Caco-2 (cell line): ENCODE results near the gene PPTC7. TPM values are rescaled to one million over a fixed set of nuclear protein-coding genes. Genes with fewer than 3 reads are reported as not detected.

Experiments used
- BruUV-seq: library from RNA; stranded (reverse); fragments of 400-500 nt; replicated peaks from 2 replicates; lab custom pipeline; 2021; lab: Mats Ljungman, UMichigan
- CTCF ChIA-PET: fragments of 300-600 bp; sonication (Branson Sonifier 250); formaldehyde crosslinking; loops from one replicate; lab custom pipeline; 2022; ENCODE audit warnings: antibody characterized with exemption; lab: Charles Lee
- POLR2A ChIA-PET: fragments of 300-600 bp; sonication (Branson Sonifier 250); formaldehyde crosslinking; loops from one replicate; lab custom pipeline; 2022; ENCODE audit warnings: antibody characterized with exemption; lab: Charles Lee
- DNase-seq, 2 experiments: peaks; one replicate each; pipeline versions ENCODE4 v3.0.0 to v3.0.0-alpha.2; 2020 to 2022
- H3K27me3 ChIP-seq: replicated peaks from 2 replicates; pipeline ENCODE4 v1.6.0; 2011; ENCODE audit warnings: low read length; ENCODE audit not compliant: control insufficient read depth, insufficient read depth
- H3K36me3 ChIP-seq: 2 replicates; pipeline ENCODE4 v1.5.1; 2011; ENCODE audit warnings: low read length; ENCODE audit not compliant: control insufficient read depth, insufficient read depth
- H3K4me1 ChIP-seq: fragments of 250-450 bp; sonication (Bioruptor Pico); 2 replicates; pipeline ENCODE4 v1.5.1; 2020; ENCODE audit warnings: mild to moderate bottlenecking
- H3K4me3 ChIP-seq: 2 replicates; pipeline ENCODE4 v1.5.1; 2011; ENCODE audit warnings: low read depth, mild to moderate bottlenecking, control low read depth, low read length
- H3K9me3 ChIP-seq: fragments of 250-450 bp; sonication (Bioruptor Pico); 2 replicates; pipeline ENCODE4 v1.5.1; 2020; ENCODE audit warnings: mild to moderate bottlenecking, moderate library complexity
- H3K27ac Mint-ChIP-seq: one replicate; pipeline ENCODE4 v1.8.0; 2022; ENCODE audit warnings: mixed read lengths; ENCODE audit not compliant: unreplicated experiment
- H3K27me3 Mint-ChIP-seq: one replicate; pipeline ENCODE4 v1.8.0; 2022; ENCODE audit warnings: mixed read lengths; ENCODE audit not compliant: insufficient read depth, unreplicated experiment
- H3K36me3 Mint-ChIP-seq: one replicate; pipeline ENCODE4 v1.8.0; 2022; ENCODE audit warnings: mild to moderate bottlenecking, mixed read lengths; ENCODE audit not compliant: insufficient read depth, unreplicated experiment
- H3K4me1 Mint-ChIP-seq: one replicate; pipeline ENCODE4 v1.8.0; 2022; ENCODE audit warnings: low read depth, mixed read lengths; ENCODE audit not compliant: unreplicated experiment
- H3K4me3 Mint-ChIP-seq: one replicate; pipeline ENCODE4 v1.8.0; 2022; ENCODE audit warnings: mild to moderate bottlenecking, moderate library complexity, mixed read lengths; ENCODE audit not compliant: unreplicated experiment
- H3K9me3 Mint-ChIP-seq: one replicate; pipeline ENCODE4 v1.8.0; 2022; ENCODE audit warnings: mixed read lengths; ENCODE audit not compliant: unreplicated experiment
- CTCF ChIP-seq, 2 experiments: fragments of 200-600 bp in 1 of 2; IDR thresholded peaks; 1 replicate in 1 of 2; 2 replicates in 1 of 2; pipeline versions ENCODE4 v1.5.1 to v1.8.0; 2011 to 2022; ENCODE audit warnings: antibody characterized with exemption in 1 of 2, control low read depth in 1 of 2, inconsistent platforms in 1 of 2, low read depth in 1 of 2, low read length in 1 of 2, mild to moderate bottlenecking in 1 of 2, moderate library complexity in 1 of 2; ENCODE audit not compliant: insufficient read depth in 1 of 2, severe bottlenecking in 1 of 2, unreplicated experiment in 1 of 2
- intact Hi-C: fragments of 100-400 bp; cut with micrococcal nuclease; formaldehyde crosslinking; loops from one replicate; pipeline ENCODE4 v1.10.0; 2022; ENCODE audit not compliant: unreplicated experiment
- total RNA-seq: library from RNA; stranded (reverse); gene quantifications from 2 replicates; pipeline ENCODE4 v1.2.3, GENCODE V29; 2022

The PPTC7 gene
- total RNA-seq, 1 experiment from 2014 or later, result 19.0 TPM

- H3K4me3 Mint-ChIP-seq, result no peak overlapping the region
- no peaks in the 10 kb centered on the region for H3K9me3 Mint-ChIP-seq
- no TSS peak for BruUV-seq
- no peak for DNase-seq
- no peak overlapping the region for H3K27ac Mint-ChIP-seq
- no peaks in the 10 kb centered on the region for H3K36me3 ChIP-seq
- no peaks in the 10 kb centered on the region for H3K4me1 ChIP-seq
- no peaks in the 10 kb centered on the region for H3K4me1 Mint-ChIP-seq
- no peaks in the 10 kb centered on the region for H3K27me3 Mint-ChIP-seq
- H3K4me3 ChIP-seq, result no peak overlapping the region
- intact Hi-C loops, result no loop called here
- no peak for TF ChIP-seq CTCF (IDR thresholded peaks at IDR 0.05; ENCODE audit: insufficient read depth in 1 of 2, low read depth in 1 of 2, low read length in 1 of 2, severe bottlenecking in 1 of 2, unreplicated experiment in 1 of 2)
- ChIA-PET POLR2A (no interaction called here), CTCF (no interaction called here)
- H3K36me3 Mint-ChIP-seq, result no peaks in the 10 kb centered on the region
- no peaks in the 10 kb centered on the region for H3K27me3 ChIP-seq
- no peaks in the 10 kb centered on the region for H3K9me3 ChIP-seq
Observed at GRCh38 chr12:110508071-110508586, 75.0 kb downstream of the PPTC7 start.

- intact Hi-C loops, result no loop called here
Observed at GRCh38 chr12:110505332-110505731, 77.8 kb downstream of the PPTC7 start.

GRCh38 chr12:110503432-110503831 lies 79.7 kb downstream of the PPTC7 start:
- ChIA-PET CTCF (interaction anchor here (0.6 to 1.3 kb wide), 3 partner anchors 54 to 98 kb away, joined by 3 to 12 read pairs (median 4); partner anchors contain the start of gene ARPC3), POLR2A (interaction anchor here (5.5 kb wide), 1 partner anchor 35 kb away, joined by 36 read pairs; the partner anchor contains the start of genes FAM216A and GPN3)
- H3K27me3 Mint-ChIP-seq, result no peaks in the 10 kb centered on the region
- peaks cover 21% of the 10 kb centered on the region for H3K4me1 ChIP-seq
- H3K36me3 Mint-ChIP-seq, result peaks cover 26% of the 10 kb centered on the region
- intact Hi-C loops, result loop anchor here (5.0 kb wide), 1 partner anchor 51 kb away; the partner anchor contains the start of gene ARPC3
- H3K27ac Mint-ChIP-seq, result peak overlapping the region; percentile 97
- H3K9me3 Mint-ChIP-seq, result no peaks in the 10 kb centered on the region
- H3K4me3 ChIP-seq, result no peak overlapping the region
- no TSS peak for BruUV-seq
- H3K36me3 ChIP-seq, result no peaks in the 10 kb centered on the region
- H3K4me3 Mint-ChIP-seq, result no peak overlapping the region
- H3K27me3 ChIP-seq, result no peaks in the 10 kb centered on the region
- no peak for TF ChIP-seq CTCF (IDR thresholded peaks at IDR 0.05; ENCODE audit: insufficient read depth in 1 of 2, low read depth in 1 of 2, low read length in 1 of 2, severe bottlenecking in 1 of 2, unreplicated experiment in 1 of 2)
- H3K9me3 ChIP-seq, result no peaks in the 10 kb centered on the region
- no peak for DNase-seq
- no peaks in the 10 kb centered on the region for H3K4me1 Mint-ChIP-seq

More at GRCh38 chr12:110505332-110505731, 77.8 kb downstream of the PPTC7 start:
- Mint-ChIP-seq H3K4me3 (no peak overlapping the region), H3K36me3 (peaks cover 15% of the 10 kb centered on the region), H3K27ac (no peak overlapping the region), H3K4me1 (no peaks in the 10 kb centered on the region), H3K9me3 (no peaks in the 10 kb centered on the region), H3K27me3 (no peaks in the 10 kb centered on the region)
- POLR2A ChIA-PET, result interaction anchor here (0.5 kb wide), 1 partner anchor 74 kb away, joined by 3 read pairs; no protein-coding TSS in a partner anchor
- TF ChIP-seq CTCF (IDR thresholded peaks at IDR 0.05; ENCODE audit: insufficient read depth in 1 of 2, low read depth in 1 of 2, low read length in 1 of 2, severe bottlenecking in 1 of 2, unreplicated experiment in 1 of 2), result no peak
- H3K36me3 ChIP-seq, result no peaks in the 10 kb centered on the region
- H3K4me3 ChIP-seq, result no peak overlapping the region
- H3K27me3 ChIP-seq, result no peaks in the 10 kb centered on the region
- DNase-seq, result no peak
- H3K9me3 ChIP-seq, result no peaks in the 10 kb centered on the region
- CTCF ChIA-PET, result no interaction called here
- no TSS peak for BruUV-seq
- peaks cover 6% of the 10 kb centered on the region for H3K4me1 ChIP-seq
